HL-60 (cell line): ENCODE data around the gene APOC1.
A peak's percentile ranks its signal among the peaks of the same experiment; 100 is the strongest.

Experiments
- DNase-seq, 2 experiments: peaks; one replicate each; pipeline ENCODE4 v3.0.0-alpha.2; 2010 to 2020; ENCODE audit warnings: low read depth in 1 of 2, low spot score in 1 of 2
- H3K27ac ChIP-seq: fragments of 250-450 bp; sonication (Bioruptor Pico); replicated peaks from 2 replicates; pipeline ENCODE4 v1.5.1; 2020; ENCODE audit warnings: mild to moderate bottlenecking, moderate library complexity
- H3K27me3 ChIP-seq: fragments of 250-450 bp; sonication (Bioruptor Pico); 2 replicates; pipeline ENCODE4 v1.5.1; 2021; ENCODE audit warnings: mild to moderate bottlenecking, moderate library complexity; ENCODE audit not compliant: insufficient read depth, poor library complexity, severe bottlenecking
- H3K4me3 ChIP-seq: replicated peaks from 2 replicates; pipeline ENCODE4 v1.5.1; 2011; ENCODE audit warnings: mild to moderate bottlenecking, control low read depth, low read length; ENCODE audit not compliant: insufficient read depth
- GABPA ChIP-seq: IDR thresholded peaks from 2 replicates; pipeline ENCODE4 v1.6.1; 2012; ENCODE audit warnings: low read depth
- POLR2AphosphoS5 ChIP-seq: IDR thresholded peaks from 2 replicates; pipeline ENCODE4 v1.6.1; 2012; ENCODE audit warnings: low read depth
- REST ChIP-seq: IDR thresholded peaks from 2 replicates; pipeline ENCODE4 v1.6.1; 2012; ENCODE audit warnings: low read depth; ENCODE audit not compliant: insufficient replicate concordance
- SPI1 ChIP-seq: IDR thresholded peaks from 2 replicates; pipeline ENCODE4 v1.6.1; 2012; ENCODE audit warnings: low read depth, mild to moderate bottlenecking, borderline replicate concordance
- TF ChIP-seq, protein P1 (sequence below): IDR thresholded peaks from one replicate; pipeline ENCODE4 v1.5.1; 2011; ENCODE audit warnings: low read length, control low read depth, inconsistent platforms; ENCODE audit not compliant: insufficient read depth

The APOC1 gene

DNA sequence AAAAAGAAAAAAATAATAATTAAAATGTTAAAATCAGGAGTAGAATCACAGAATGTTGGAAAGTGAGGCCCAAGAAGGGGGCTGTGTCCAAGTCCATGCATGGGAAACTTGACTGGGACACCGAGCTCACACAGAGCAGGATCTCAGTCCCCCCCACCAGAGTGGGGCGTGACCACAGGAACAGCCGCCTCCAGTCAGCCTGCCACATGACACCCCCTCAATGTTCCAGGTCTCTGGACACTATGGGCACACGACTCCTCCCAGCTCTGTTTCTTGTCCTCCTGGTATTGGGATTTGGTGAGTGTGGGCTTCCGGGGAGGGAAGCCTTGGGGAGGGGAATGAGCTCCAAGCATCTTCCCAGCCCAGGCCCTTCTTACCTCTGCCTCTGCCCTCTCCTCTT is 33.8 kb downstream of the APOC1 start:
- H3K27ac ChIP-seq: no peak overlapping the region; the same call in 1 of the 2 replicates
- no peaks in the 10 kb centered on the region for H3K27me3 ChIP-seq
- no peak overlapping the region for H3K4me3 ChIP-seq
- no peak for DNase-seq
- TF ChIP-seq, protein P1, sequence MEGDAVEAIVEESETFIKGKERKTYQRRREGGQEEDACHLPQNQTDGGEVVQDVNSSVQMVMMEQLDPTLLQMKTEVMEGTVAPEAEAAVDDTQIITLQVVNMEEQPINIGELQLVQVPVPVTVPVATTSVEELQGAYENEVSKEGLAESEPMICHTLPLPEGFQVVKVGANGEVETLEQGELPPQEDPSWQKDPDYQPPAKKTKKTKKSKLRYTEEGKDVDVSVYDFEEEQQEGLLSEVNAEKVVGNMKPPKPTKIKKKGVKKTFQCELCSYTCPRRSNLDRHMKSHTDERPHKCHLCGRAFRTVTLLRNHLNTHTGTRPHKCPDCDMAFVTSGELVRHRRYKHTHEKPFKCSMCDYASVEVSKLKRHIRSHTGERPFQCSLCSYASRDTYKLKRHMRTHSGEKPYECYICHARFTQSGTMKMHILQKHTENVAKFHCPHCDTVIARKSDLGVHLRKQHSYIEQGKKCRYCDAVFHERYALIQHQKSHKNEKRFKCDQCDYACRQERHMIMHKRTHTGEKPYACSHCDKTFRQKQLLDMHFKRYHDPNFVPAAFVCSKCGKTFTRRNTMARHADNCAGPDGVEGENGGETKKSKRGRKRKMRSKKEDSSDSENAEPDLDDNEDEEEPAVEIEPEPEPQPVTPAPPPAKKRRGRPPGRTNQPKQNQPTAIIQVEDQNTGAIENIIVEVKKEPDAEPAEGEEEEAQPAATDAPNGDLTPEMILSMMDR: no peak
- TF ChIP-seq REST (no peak), GABPA (no peak)

DNA sequence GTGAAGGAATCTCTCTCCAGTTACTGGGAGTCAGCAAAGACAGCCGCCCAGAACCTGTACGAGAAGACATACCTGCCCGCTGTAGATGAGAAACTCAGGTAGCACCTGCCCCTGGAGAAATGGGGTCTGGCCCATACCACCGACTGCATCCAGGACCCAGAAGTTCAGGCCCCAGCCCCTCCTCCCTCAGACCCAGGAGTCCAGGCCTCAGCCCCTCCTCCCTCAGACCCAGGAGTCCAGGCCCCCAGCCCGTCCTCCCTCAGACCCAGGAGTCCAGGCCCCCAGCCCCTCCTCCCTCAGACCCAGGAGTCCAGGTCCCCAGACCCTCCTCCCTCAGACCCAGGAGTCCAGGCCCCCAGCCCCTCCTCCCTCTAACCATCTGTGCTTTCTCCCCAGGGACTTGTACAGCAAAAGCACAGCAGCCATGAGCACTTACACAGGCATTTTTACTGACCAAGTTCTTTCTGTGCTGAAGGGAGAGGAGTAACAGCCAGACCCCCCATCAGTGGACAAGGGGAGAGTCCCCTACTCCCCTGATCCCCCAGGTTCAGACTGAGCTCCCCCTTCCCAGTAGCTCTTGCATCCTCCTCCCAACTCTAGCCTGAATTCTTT is 34.5 kb downstream of the APOC1 start:
- TF ChIP-seq GABPA: no peak
- Histone ChIP-seq H3K27me3 (no peaks in the 10 kb centered on the region), H3K4me3 (no peak overlapping the region), H3K27ac (no peak overlapping the region)
- DNase-seq: no peak

DNA sequence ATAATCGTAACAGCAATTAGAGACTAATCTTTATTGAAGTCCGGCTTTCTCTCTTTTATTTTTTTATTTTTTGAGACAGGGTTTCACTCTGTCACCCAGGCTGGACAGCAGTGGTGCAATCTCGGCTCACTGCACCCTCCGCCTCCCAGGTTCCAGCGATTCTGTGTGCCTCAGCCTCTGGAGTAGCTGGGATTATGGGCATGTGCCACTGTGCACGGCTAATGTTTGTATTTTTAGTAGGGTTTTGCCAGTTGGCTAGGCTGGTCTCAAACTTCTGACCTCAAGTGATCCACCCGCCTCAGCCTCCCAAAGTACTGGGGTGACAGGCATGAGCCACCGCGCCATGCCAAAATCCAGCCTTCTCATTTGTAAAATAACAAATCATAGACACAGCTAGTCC is 35.1 kb downstream of the APOC1 start:
- no peak overlapping the region for H3K4me3 ChIP-seq
- DNase-seq: no peak
- H3K27ac ChIP-seq: no peak overlapping the region
- TF ChIP-seq GABPA: no peak
- no peaks in the 10 kb centered on the region for H3K27me3 ChIP-seq

DNA sequence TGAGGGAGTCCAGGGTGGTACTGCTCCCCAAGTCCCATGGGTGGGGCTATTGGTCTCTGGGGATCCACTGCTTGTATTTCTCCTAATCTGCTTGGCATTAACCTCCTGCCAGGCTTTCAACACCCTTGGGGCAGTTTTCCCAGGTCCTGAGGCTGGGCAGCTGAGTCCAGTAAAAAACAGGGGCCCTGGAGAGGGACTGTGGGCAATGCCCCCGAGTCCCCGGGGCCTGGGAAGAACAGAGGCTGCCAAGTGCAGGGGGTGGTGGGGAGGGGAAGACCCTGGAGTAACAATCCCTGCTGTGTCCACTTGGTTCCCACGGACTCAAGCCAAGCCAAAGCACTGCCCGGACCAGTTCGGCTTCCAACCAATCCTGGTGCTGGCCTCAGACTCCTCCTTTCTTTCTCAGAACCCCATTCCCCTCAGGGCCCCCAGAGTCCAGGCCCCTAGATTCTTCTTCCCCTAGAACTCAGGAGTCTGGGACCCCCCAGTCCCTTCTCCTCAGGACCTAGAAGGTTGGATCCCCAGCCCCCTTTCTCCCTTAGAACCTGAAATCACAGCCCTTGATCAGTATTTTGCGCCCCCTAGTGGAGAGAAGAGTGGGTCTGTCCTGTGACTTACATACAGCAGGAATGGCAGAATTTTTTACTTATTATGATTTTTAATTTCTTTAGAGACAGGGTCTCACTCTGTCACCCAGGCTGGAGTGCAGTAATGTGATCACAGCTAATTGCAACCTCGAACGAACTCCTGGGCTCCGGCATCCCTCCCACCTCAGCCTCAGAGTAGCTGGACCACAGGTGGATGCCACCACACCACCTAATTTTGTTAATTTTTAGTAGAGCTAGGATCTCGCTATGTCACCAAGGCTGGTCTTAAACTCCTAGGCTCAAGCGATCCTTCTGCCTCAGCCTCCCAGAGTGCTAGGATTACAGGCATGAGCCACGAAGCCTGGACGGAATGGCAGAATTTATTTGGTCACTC is 37.1 kb downstream of the APOC1 start:
- TF ChIP-seq, protein P1: peak; percentile 71
- TF ChIP-seq SPI1: no peak
- Histone ChIP-seq H3K27me3 (no peaks in the 10 kb centered on the region), H3K27ac (no peak overlapping the region), H3K4me3 (no peak overlapping the region)
- peak; percentile 51 to 71 for DNase-seq

DNA sequence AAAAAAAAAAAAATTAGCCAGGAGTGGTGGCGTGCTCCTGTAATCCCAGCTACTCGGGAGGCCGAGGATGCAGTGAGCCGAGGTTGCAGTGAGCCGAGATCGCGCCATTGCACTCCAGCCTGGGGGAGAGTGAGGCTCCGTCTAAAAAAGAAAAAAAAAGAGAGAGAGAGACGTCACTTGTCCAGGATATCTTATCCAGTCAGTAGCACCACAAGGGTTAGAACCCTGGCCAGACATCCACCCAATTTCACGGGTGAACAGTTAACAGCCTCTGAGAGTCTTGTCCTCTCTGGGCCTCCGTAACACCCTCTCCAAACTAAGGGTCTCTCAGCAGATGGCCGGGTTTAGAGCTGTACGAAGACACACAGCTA is 39.9 kb downstream of the APOC1 start:
- peak overlapping the region; percentile 96 for H3K27ac ChIP-seq
- H3K4me3 ChIP-seq: peak overlapping the region; percentile 94
- H3K27me3 ChIP-seq: no peaks in the 10 kb centered on the region
- TF ChIP-seq GABPA (no peak), REST (no peak), POLR2AphosphoS5 (no peak), SPI1 (no peak)
- TF ChIP-seq, protein P1: no peak
- no peak for DNase-seq
